Middle frontal gyrus (tissue), 1 donor: ENCODE data around the gene ITIH3.

Experiments used
- DNase-seq: peaks from one replicate; pipeline ENCODE4 v3.0.0-alpha.2; 2015; ENCODE audit warnings: low spot score; ENCODE audit errors: extremely low spot score

ITIH3 gene

GRCh38 chr3:52827441-52827840 is 32.8 kb downstream of the ITIH3 start:
- DNase-seq, result no peak

- DNase-seq, result no peak
Observed at GRCh38 chr3:52827866-52828376, 33.3 kb downstream of the ITIH3 start.

GRCh38 chr3:52829482-52829881 is 34.9 kb downstream of the ITIH3 start:
- no peak for DNase-seq

- DNase-seq, result no peak
Observed at GRCh38 chr3:52829906-52830463, 35.4 kb downstream of the ITIH3 start.

- no peak for DNase-seq
Observed at GRCh38 chr3:52830535-52831258, 36.1 kb downstream of the ITIH3 start, which contains the start of gene ITIH4. Gene ITIH4 (minus strand): TSS chr3:52830672. CDS start chr3:52830642, 30 bp downstream.

GRCh38 chr3:52831500-52832301 is 37.1 kb downstream of the ITIH3 start:
- DNase-seq, result no peak

- no peak for DNase-seq
Observed at GRCh38 chr3:52833202-52833601, 38.6 kb downstream of the ITIH3 start.

- no peak for DNase-seq
Observed at GRCh38 chr3:52834871-52835501, 40.4 kb downstream of the ITIH3 start, which contains the start of gene MUSTN1. Gene MUSTN1 (minus strand): TSS chr3:52835019. CDS start chr3:52834948, 71 bp downstream.

- no peak for DNase-seq
Observed at GRCh38 chr3:52835766-52836470, 41.3 kb downstream of the ITIH3 start.

- no peak for DNase-seq
Observed at GRCh38 chr3:52836471-52836845, 41.9 kb downstream of the ITIH3 start.

- no peak for DNase-seq
Observed at GRCh38 chr3:52836986-52837385, 42.4 kb downstream of the ITIH3 start.

- no peak for DNase-seq
Observed at GRCh38 chr3:52838561-52839267, 44.1 kb downstream of the ITIH3 start.

- DNase-seq, result no peak
Observed at GRCh38 chr3:52839268-52839575, 44.6 kb downstream of the ITIH3 start.

GRCh38 chr3:52839892-52840545 is 45.4 kb downstream of the ITIH3 start:
- no peak for DNase-seq

- DNase-seq, result no peak
Observed at GRCh38 chr3:52841211-52841980, 46.8 kb downstream of the ITIH3 start.

GRCh38 chr3:52841981-52842340 is 47.4 kb downstream of the ITIH3 start:
- no peak for DNase-seq

GRCh38 chr3:52842424-52842823 is 47.8 kb downstream of the ITIH3 start:
- no peak for DNase-seq

GRCh38 chr3:52843108-52843865 is 48.7 kb downstream of the ITIH3 start:
- no peak for DNase-seq

- DNase-seq, result no peak
Observed at GRCh38 chr3:52843881-52844280, 49.3 kb downstream of the ITIH3 start.
